HG03139 (cell line): ENCODE results near the gene MLST8.

Source experiments
- ATAC-seq: cut with Tn5 transposase; IDR thresholded peaks from one replicate; pipeline ENCODE4 v1.9.1; 2021; ENCODE audit not compliant: unreplicated experiment

MLST8 gene

DNA sequence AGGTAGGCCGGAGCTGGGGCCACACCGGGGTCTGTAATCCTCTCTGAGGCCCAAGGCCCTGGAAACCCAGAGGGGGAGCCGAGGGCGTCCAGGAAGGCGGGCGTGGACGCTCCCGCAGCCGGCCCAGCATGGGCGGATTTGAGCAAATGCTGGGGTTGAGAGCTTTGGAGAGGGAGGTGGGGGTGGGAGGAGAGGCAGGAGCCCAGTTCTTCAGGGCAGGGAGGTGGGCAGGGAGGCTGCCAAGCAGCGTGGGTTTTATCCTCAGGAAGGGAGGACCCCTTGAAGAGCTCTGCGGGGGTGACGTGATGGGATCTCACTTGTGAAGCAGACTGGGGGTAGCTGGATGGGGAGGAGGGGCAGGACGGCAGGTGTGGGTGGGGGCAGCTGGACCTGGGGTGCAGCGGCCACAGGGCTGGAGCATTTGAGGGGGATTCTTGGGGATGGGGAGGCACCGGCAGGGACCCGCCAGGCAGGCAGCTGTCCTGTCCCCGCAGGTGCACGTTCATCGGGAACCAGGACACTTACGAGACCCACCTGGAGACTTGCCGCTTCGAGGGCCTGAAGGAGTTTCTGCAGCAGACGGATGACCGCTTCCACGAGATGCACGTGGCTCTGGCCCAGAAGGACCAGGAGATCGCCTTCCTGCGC lies 32.4 kb upstream of the MLST8 start:
- ATAC-seq = no peak

DNA sequence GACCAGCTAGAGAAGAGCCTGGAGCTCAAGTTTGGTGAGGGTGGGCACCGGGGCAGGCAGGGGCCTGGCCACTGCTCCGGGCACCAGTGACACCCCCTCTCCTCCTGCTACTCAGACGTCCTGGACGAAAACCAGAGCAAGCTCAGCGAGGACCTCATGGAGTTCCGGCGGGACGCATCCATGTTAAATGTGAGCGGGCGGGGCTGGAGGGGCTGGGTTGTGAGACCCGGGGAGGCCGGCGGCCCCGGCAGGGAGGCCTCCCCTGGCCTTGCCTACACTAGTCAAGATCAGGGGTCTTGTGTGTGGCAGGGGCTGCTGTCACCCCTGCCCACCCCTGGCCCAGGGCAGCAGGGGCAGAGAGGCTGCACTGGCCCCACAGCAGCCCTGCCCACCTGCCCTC lies 31.9 kb upstream of the MLST8 start:
- no peak for ATAC-seq

DNA sequence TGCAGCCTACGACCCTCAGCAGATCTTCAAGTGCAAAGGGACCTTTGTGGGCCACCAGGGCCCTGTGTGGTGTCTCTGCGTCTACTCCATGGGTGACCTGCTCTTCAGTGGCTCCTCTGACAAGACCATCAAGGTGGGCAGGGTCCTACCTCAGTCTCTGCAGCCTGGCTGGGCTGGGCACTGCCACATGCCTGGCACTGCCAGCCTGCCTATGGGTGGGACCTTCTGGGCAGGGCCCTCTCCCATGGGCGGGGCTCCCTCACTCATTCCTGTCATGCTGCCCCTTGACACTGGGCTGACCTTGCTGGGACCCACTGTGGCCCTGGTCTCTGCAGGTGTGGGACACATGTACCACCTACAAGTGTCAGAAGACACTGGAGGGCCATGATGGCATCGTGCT lies 31.3 kb upstream of the MLST8 start:
- ATAC-seq = no peak

DNA sequence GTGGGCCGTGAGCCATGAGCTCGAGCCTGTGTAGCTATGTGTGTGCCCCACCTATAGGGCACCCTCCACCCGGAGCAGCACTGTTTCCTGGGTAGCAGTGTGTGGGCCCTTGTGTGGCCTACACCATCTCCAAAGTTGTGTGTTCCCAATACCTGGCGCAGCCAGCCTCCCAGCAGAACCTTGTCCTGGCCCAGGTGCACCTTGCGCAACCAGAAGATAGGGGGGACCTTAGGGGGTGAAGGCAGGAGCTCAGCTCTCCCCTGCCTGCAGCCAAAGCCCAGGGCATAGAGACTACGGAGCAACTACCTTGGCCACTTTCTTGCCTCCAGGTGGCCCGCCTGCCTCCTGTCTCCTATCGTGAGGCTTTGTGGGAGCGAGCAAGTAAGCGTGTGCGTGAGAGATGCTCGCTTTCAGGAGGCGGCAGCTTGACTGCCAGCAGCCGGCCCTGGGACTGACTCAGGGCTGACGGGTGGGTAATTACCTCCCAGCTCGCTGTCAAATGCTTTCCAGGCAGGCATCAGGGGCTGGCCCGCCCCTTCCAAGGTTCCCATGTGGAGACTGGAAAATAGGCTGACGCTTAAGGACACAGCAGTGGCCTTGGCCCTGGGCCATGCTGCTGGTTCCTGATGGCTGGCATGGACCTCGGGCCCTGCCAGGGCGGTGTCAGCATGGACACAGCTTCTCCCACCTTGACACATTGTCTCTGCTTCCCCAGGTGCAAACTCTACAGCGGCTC lies 30.7 kb upstream of the MLST8 start:
- ATAC-seq = no peak

DNA sequence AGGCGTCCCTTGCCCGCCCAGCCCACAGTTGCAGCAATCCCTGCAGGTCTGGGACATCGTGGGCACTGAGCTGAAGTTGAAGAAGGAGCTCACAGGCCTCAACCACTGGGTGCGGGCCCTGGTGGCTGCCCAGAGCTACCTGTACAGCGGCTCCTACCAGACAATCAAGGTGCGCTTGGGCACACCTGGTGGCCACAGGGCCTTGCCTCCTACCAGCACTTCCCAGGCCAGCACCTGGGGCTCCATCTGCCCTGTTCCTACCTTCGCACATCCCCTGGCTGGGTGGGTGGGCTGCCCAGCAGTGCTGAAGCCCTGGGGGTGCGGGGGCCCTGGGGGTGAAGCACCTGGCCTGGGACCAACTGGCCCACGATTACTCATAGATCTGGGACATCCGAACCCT lies 29.8 kb upstream of the MLST8 start:
- ATAC-seq = no peak

DNA sequence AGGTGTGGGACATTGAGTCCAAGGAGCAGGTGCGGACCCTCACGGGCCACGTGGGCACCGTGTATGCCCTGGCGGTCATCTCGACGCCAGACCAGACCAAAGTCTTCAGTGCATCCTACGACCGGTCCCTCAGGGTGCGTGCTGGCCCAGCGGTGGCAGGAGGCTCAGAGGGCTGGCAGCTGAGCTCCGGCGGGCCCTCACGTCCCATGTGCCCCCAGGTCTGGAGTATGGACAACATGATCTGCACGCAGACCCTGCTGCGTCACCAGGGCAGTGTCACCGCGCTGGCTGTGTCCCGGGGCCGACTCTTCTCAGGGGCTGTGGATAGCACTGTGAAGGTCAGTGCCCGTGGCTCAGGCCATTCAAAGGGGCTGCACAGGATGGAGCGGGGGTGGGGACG lies 29.2 kb upstream of the MLST8 start:
- ATAC-seq = no peak

DNA sequence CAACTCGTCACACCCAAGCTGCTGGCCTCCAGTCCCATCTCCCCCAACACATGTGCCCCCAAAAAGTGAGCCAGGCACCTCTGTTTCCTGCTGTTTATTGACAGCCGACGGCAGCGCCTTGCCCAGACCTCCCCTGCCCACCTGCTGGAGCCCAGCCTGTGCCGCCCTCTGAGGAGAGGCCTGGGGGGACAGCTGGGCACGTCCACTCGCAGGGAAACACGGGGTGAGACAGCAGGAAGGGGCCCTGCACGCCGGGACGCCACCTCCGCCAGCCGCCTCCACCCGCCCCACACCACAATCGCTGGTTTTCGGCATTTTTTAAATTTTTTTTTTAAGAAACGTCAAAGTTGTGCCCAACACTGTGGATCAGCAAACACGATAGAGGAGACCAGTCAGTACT lies 28.2 kb upstream of the MLST8 start:
- no peak for ATAC-seq

DNA sequence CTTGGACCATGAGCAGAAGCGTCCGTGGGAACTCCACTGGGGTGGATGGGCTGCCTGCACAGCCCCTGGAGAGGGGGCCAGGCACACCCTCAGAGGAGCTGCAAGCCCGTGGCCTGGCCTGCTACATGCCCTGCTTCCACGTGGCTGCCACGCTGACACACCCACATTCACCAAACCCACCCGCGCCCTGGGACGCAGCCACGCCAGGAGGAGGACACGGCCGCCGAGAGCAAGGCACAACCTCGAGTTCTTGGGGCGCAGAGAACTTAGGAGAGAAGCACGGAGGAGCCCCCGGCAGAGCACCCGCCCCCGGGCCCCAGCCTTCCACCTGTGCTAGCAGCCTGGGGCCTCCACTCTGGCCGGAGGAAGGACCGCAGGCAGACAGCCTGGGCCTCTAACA lies 27.7 kb upstream of the MLST8 start:
- no peak for ATAC-seq

DNA sequence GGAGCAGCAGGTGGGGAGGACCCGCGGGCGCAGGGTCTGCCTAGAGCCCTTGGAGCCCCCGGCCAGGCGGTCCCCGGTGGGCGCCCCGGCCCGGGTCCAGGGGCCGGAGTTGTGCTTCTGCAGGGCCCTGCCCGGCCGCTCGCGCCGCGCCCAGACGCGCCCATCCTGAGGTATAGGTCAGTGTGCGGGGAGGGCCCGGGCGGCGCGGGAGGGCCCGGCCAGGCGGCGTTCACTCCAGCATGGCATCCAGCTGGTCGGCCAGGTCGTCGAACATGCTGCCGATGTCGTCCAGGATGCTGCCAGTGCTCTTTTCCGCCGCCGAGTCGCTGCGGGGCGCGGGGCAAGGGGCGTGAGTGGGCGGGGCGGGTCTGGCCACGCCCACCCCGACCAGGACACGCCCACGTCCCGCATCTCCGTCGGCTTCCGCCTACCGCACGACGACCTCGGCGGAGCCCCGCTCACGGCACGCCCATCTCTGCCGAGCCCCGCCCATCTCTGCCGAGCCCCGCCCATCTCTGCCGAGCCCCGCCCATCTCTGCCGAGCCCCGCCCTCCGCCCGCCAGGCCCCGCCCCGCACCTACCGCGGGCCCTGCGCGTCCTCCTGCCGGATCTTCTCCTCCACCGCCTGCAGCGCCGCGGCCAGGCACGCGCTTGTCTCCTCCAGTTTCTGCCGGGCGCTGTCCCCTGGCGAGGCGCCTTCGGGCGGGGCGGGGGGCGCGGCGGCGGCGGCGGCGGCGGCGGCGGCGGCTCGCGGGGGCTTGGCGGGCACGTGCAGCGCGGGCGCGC lies 26.7 kb upstream of the MLST8 start:
- no peak for ATAC-seq

DNA sequence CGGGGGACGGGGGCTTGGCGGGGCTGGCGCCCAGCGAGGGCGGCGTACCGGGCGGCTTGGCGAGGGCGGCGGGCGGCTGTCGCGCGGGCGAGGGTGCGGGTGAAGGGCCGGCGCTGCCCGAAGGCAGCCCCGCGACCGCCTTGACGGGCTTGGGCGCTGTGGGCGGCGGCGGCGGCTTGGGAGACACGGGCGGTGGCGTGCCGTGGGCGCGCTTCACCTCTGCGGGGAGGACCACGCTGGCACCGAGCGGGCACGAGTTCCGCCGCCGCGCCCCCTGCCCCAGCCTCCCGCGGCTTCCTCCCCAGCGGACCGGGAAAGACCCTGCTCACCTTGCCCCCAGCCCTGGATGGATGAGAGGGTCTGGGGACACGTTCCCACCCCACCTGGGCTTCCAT lies 26.1 kb upstream of the MLST8 start:
- ATAC-seq = no peak

DNA sequence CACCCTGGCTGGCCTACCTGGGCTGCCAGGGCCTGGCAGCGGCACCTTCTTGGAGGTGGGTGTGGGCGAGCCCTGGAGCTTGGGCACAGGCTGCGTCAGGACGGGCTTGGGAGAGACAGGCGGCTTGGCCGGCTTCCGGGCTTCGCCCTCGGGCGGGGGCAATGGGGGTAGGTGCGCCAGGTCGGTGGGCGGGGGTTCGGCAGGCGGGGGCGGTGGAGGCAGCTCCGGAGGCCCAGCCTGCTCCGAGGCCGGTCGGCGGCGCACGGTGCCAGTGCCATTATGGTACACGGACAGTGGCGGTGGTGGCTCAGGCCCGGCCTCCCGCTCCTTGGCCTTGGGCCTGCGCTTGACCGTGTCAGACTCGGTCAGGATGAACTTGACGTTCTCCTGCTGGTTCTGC lies 25.7 kb upstream of the MLST8 start:
- ATAC-seq = no peak

DNA sequence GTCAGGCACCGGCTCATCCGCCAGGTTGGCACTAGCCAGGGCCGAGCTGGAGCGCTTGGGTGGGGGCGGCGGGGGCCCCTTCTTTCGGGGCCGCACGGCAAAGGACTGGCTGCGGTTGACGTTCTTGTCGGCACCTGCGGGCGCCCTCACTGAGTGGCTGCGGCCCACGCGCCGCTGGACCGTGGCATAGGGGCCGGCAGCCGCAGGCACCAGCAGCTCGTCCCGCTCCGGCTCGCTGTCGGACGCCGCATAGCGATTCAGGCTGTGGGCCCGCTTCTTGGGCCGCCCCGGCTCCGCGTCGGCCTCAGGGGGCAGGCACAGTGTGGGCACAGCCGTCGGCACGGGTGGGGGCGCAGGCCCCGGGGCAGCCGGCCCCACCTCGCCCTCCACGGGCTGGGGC lies 24.8 kb upstream of the MLST8 start:
- ATAC-seq = no peak

DNA sequence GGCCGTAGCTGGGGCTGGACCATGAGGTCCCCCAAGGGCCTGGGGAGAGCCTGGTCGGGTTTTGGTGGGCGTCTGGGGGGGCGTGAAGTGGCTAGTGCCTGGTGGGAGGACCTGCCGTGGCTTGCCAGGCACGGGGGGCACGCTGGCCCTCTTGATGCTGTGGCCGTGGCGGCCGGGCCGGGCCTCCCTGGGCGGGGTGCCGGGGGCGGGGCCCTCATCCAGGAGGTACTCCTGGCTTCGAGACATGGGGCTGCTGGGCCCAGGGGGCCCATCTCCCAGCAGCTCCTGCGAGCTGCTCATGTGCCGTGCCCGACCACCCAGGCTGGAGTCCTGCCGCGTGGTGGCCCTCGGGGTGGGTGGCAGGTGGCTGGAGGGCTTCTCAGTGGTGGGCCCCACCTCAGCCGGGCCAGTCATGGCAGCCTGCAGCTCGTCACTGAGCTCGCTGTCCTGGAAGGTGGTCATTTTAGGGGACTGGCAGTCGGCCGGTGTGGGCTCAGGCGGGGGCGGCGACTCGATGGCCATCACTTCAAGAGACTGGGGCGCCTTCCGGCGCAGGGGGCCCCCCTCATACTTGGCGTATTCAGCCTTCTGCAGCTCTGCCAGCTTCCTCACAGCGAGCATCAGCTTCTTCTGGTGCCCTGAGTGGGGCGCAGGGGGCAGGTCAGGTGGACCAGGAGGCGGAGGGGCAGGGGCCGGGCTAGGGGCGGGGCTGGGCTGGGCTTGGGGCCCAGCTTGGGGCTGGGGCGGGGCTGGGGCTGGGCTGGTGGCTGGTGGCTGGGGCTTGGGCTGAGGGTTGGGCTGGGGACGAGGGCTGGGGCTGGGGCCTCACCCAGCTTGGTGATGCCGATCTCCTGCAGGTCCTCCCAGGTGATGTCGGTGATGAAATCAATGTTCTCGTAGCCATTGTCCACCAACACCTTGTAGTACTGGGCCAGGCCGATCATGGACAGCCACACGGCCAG lies 24.0 kb upstream of the MLST8 start:
- ATAC-seq = no peak

DNA sequence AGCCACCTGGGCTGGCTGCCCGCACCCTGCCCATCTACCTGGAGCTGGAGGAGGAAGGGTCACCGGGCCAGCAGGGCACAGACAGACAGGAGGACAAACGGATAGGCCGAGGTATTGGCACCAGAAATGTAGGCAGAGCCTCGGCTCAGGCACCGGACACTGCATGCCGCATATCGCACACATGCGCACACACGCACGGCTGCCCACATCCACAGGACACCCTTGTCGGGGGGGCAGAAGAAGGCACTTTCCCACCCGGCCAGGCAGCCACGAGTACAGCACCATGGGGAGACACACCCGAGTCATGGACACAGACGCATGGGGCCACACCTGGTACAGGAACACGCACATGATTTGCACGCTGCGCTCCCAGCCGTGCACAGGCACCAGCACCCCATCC lies 23.3 kb upstream of the MLST8 start:
- no peak for ATAC-seq

DNA sequence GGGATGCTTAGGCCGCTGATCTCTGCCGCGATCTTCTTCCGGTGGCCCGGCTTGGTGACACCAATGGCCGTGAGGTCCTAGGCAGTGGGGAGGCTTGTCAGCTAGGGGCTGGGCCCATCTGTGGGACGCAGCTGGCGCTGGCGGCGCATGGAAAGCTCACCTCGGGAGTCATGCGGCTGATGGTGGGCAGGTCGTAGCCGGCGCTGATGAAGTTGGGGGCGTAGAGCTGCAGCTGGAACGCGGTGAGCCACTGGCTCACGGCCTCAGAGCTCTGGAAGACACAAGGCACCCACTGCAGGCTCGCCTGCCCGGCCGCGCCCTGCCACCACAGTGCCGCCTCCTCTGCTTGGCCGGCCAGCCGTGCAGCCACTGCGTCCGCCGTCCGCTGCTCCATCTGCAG lies 21.6 kb upstream of the MLST8 start:
- ATAC-seq = no peak

DNA sequence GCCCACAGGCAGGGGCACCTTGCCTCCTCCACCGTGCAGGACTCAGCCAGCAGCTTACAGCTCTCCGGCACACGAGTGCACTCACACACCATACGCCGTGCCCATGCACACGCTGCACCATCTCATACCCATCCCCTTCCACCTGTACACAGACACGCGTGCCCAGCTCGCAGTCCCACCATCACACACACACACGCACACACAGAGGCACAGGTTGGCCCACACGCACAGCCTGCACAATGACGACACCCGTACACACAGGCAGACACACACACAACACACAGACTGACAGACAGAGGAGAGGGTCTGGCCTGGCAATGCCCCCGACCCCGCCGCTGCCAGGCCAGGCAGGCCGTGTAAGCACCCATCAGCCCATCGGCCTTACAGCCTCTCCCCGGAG lies 20.9 kb upstream of the MLST8 start:
- ATAC-seq = no peak

DNA sequence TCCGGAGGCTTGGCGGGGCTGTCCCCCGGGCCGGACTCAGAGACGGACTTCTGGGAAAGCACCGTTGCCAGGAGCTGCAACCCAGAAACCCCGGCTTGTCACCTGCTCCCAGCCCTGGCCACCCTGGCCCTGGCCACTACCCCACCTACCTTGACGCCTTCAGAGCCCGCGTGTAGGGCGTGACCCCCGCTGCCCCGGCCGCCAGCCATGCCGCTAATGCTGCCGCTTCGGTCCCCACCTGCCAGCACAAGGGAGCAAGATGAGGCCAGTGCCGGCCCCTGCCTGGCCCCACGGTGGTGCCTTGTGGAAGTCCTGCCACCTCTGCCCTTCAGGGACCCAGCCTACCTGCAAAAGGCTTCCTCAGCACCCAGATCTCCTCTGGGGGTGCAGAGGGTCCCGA lies 20.3 kb upstream of the MLST8 start:
- no peak for ATAC-seq

DNA sequence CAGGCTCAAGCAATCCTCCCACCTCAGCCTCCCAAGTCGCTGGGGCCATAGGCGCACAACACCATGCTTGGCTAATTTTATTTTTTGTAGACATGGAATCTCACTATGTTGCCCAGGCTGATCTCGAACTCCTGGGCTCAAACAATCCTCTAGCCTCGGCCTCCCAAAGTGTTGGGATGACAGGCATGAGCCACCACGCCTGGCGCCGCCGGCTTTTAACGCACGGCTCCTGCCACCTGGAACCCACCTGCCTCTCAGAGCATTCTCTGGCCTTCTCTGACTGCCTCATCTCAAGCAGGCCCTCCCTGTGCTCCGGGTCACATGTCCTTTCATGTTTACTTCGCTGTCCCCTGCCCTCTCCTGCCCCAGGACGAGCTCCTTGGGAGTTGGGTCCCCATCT lies 19.2 kb upstream of the MLST8 start:
- ATAC-seq = no peak

DNA sequence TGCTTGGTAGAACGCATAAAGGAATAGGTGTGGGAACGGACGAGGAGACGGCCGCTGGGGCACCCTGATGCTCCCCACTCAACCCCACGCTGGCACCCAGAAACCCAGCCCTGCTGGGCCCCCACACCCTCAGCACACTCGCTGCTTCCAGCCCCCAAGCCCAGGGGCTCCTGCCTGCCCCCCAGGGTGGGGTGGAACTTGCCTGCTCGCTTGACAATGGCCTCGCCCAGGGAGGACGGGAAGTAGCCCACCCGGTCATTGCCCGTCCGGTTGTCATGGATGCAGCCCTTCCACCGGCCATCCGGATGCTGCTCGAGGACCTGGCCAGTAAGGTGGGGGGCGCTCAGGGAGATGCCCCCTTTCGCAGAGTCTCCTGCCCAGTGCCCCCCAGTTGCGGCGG lies 18.7 kb upstream of the MLST8 start:
- no peak for ATAC-seq

DNA sequence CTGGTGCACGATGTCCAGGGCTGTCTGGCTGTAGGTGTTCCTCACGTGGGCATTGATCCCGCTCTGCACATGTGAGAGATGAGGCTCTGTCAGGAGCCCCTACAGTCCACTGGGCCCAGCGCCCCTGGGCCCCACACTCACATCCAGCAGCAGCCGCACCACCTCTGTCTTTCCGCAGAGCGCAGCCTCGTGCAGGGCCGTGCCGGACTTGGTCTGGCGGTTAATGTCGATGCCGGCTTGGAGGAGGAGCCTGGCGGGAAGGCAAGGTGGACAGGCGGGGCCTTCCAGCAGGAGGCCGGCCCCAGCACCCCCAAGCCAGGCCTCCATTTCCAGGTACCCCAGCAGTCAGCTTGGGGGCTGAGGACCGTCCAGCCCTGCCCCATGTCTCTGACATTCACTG lies 18.0 kb upstream of the MLST8 start:
- ATAC-seq = no peak

DNA sequence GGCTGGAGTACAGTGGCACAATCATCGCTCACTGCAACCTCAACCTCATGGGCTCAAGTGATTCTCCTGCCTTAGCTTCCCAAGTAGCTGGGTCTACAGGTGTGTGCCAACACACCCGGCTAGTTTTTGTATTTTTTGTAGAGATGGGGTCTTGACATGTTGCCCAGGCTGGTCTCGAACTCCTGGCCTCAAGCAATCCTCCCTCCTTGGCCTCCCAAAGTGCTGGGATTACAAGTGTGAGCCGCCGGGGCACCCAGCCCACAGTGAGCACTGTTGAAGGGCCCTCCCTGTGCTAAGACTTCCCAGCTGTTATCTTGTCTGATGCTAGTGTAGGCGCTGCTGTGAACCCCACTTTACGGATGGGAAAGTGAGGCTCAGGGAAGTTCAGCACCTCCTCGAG lies 16.9 kb upstream of the MLST8 start:
- ATAC-seq = no peak
